Mesodermal cell (in vitro differentiated cells): Measurements from ENCODE around the gene BTG1.

Source experiments
- H3K27ac ChIP-seq: 2 replicates; pipeline ENCODE4 v1.7.0; 2013; ENCODE audit warnings: mild to moderate bottlenecking, low read depth, low read length, moderate library complexity; ENCODE audit not compliant: severe bottlenecking
- H3K36me3 ChIP-seq: 2 replicates; pipeline ENCODE4 v1.7.1; 2013; ENCODE audit warnings: mild to moderate bottlenecking, low read length, moderate library complexity; ENCODE audit not compliant: control insufficient read depth, insufficient read depth
- H3K4me1 ChIP-seq: one replicate; pipeline ENCODE4 v1.7.1; 2013; ENCODE audit warnings: mild to moderate bottlenecking, low read length; ENCODE audit not compliant: insufficient read depth, control insufficient read depth, poor library complexity, severe bottlenecking
- H3K4me3 ChIP-seq: 2 replicates; pipeline ENCODE4 v1.7.0; 2013; ENCODE audit warnings: low read length, control low read depth, mild to moderate bottlenecking; ENCODE audit not compliant: insufficient read depth, poor library complexity, severe bottlenecking; ENCODE audit errors: extremely low read depth
- H3K9me3 ChIP-seq: 2 replicates; pipeline ENCODE4 v1.7.1; 2013; ENCODE audit warnings: mild to moderate bottlenecking, low read length, moderate library complexity; ENCODE audit not compliant: control insufficient read depth
- WGBS, 2 experiments: methylation state at CpG; one replicate each; pipeline ENCODE4 v1.1.5; 2013; ENCODE audit warnings: missing lambda C conversion rate in 2 of 2; ENCODE audit not compliant: insufficient coverage in 2 of 2; 5-methylcytosine and 5-hydroxymethylcytosine counted together

The BTG1 gene

GRCh38 chr12:92118826-92119536 is 26.7 kb downstream of the BTG1 start:
- Histone ChIP-seq H3K4me3 (no peak overlapping the region), H3K36me3 (peaks cover 4% of the 10 kb centered on the region), H3K9me3 (no peaks in the 10 kb centered on the region), H3K27ac (no peak overlapping the region), H3K4me1 (no peaks in the 10 kb centered on the region)
- WGBS, 2 experiments: 89 to 100% methylated on average over 1 to 2 of the region's 2 CpGs

- no CpG with 5 or more reads among the region's 2 CpGs for WGBS, 2 experiments
- no peaks in the 10 kb centered on the region for H3K36me3 ChIP-seq
- H3K4me1 ChIP-seq: no peaks in the 10 kb centered on the region
- H3K4me3 ChIP-seq: no peak overlapping the region
- H3K9me3 ChIP-seq: no peaks in the 10 kb centered on the region
- no peak overlapping the region for H3K27ac ChIP-seq
Observed at GRCh38 chr12:92114834-92115233, 30.8 kb downstream of the BTG1 start.

DNA sequence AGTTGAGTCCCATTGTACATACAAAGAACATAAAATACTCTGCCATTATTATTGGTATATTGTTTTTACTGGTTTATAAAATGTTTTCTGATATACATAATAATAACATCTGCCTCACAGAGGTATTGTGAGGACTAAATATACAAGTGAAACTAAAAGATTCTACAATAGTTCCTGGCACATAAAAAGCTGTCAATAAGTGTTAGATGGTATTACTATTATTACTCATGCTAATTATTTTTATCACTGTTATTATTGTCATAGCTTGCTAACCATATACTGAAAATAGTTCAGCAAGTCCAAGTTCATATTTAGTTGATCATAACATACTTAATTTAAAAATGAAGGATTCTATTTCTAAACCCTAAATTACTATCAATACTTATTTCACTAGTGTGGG is 34.4 kb downstream of the BTG1 start:
- Histone ChIP-seq H3K9me3 (no peaks in the 10 kb centered on the region), H3K36me3 (no peaks in the 10 kb centered on the region), H3K27ac (no peak overlapping the region), H3K4me3 (no peak overlapping the region), H3K4me1 (peaks cover 24% of the 10 kb centered on the region)

- WGBS, 2 experiments: 80% methylated on average over 1 of the region's 1 CpG; no CpG with 5 or more reads in 1 of the 2 experiments
- Histone ChIP-seq H3K9me3 (no peaks in the 10 kb centered on the region), H3K36me3 (no peaks in the 10 kb centered on the region), H3K4me1 (peaks cover 24% of the 10 kb centered on the region), H3K27ac (no peak overlapping the region), H3K4me3 (no peak overlapping the region)
Observed at GRCh38 chr12:92110083-92110640, 35.5 kb downstream of the BTG1 start.

DNA sequence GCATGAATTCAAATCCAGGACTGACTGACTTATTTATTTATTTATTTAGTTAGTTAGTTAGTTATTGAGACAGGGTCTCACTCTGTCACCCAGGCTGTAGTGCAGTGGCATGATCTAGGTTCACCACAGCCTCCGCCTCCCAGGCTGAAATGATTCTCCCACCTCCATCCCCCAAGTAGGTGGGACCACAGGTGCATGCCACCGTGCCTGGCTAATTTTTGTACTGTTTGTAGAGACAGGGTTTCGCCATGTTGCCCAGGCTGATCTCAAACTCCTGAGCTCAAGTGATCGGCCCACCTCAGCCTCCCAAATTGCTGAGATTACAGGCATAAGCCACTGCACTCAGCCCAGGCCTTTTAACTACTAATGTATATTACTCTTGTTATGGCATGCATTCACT is 36.0 kb downstream of the BTG1 start:
- Histone ChIP-seq H3K4me1 (peaks cover 24% of the 10 kb centered on the region), H3K9me3 (no peaks in the 10 kb centered on the region), H3K27ac (no peak overlapping the region), H3K36me3 (no peaks in the 10 kb centered on the region), H3K4me3 (no peak overlapping the region)
- 83 to 90% methylated on average over 1 to 3 of the region's 4 CpGs for WGBS, 2 experiments

DNA sequence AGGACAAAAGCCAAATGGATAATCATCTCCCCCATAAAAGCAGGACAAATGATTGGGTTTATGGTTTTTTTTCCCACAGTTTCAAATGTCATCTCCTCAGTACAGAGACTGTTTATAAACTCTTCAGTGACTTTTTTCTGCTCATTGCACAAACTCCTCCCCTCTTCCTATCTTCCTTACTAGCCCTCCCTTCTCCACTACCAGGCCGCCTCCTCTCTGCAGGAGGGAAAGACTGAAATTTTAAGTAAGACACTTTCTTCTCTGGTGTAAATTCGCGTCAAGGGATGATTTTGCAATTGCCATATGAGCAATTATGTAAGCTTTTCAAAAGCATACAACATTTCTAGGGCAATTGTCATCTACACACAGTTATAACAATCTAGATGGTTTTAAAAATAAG is 37.0 kb downstream of the BTG1 start:
- Histone ChIP-seq H3K9me3 (no peaks in the 10 kb centered on the region), H3K4me3 (no peak overlapping the region), H3K4me1 (peaks cover 24% of the 10 kb centered on the region), H3K36me3 (no peaks in the 10 kb centered on the region), H3K27ac (no peak overlapping the region)
- 0% methylated on average over 1 of the region's 3 CpGs; no CpG with 5 or more reads in 1 of the 2 experiments for WGBS, 2 experiments

DNA sequence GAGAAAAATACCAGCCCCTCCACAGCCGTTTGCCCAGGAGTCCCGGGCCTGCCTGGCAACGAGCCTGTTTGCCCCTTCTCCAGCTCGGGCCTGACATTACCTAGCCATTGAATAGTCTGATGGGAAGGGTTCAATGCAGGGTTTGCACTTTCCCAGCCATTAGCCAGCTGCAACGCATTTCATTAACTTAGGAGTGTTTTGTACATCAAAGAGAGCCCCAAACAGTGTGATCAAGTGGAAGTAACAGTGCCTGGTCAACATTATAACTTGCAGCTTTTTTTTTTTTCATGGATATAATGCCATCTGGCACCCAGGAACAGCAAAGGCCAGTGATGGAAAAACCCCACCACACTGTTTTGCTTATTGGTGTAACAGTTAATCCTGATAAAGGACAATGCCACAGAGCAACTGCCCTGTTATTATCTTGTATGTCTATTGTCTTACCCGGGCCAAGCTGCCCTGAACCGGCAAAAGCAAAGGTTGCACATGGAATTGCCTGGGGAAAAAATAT is 38.0 kb downstream of the BTG1 start:
- H3K36me3 ChIP-seq: no peaks in the 10 kb centered on the region
- H3K9me3 ChIP-seq: no peaks in the 10 kb centered on the region
- peaks cover 24% of the 10 kb centered on the region for H3K4me1 ChIP-seq
- H3K27ac ChIP-seq: peak overlapping the region; percentile 11
- 34 to 48% methylated on average over 5 to 7 of the region's 7 CpGs for WGBS, 2 experiments
- H3K4me3 ChIP-seq: no peak overlapping the region

- H3K36me3 ChIP-seq: no peaks in the 10 kb centered on the region
- whole genome bisulfite sequencing, 2 experiments: 57 to 72% methylated on average over 2 to 3 of the region's 4 CpGs
- no peak overlapping the region for H3K4me3 ChIP-seq
- H3K27ac ChIP-seq: peak overlapping the region; percentile 11
- no peaks in the 10 kb centered on the region for H3K9me3 ChIP-seq
- H3K4me1 ChIP-seq: peaks cover 24% of the 10 kb centered on the region
Observed at GRCh38 chr12:92107094-92107493, 38.6 kb downstream of the BTG1 start.

DNA sequence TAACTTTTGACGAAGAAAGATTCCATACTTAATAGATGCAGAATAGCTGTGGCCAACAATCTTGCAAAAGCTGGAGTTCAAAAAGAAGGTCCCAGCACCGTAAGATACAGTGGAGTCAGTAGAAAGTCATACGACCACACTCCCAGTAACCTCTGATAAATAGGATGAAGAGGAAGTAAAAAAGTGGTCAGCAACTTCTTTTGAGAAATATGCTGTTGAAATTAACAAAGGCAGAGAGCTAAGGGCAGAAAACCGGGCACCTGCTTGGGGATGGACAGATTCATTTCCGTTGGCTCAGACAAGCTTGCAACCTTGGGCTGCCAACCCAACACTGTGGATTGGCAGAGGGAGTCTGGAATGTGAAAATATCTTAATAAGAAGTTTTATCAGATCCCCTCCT is 40.0 kb downstream of the BTG1 start:
- no peak overlapping the region for H3K4me3 ChIP-seq
- no peaks in the 10 kb centered on the region for H3K9me3 ChIP-seq
- no peak overlapping the region for H3K27ac ChIP-seq
- no peaks in the 10 kb centered on the region for H3K36me3 ChIP-seq
- H3K4me1 ChIP-seq: peaks cover 24% of the 10 kb centered on the region
- WGBS, 2 experiments: 84 to 100% methylated on average over 2 of the region's 5 CpGs

DNA sequence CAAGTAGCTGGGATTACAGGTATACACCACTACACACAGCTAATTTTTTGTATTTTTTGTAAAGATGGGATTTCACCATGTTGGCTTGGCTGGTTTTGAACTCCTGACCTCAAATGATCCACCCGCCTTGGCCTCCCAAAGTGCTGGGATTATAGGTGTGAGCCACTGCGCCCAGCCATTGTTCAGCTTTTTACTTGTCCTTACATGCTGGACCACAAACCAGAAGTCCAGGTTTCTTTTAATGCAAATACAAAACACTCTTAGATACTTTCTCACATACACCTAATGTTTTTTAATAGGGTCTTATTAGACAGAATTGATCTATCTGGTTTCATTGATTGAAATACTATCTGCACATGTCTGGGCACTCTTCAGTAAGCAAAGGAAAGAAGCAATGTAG is 40.5 kb downstream of the BTG1 start:
- H3K27ac ChIP-seq: no peak overlapping the region
- no peaks in the 10 kb centered on the region for H3K36me3 ChIP-seq
- no peak overlapping the region for H3K4me3 ChIP-seq
- 83 to 100% methylated on average over 1 of the region's 2 CpGs for WGBS, 2 experiments
- H3K4me1 ChIP-seq: peaks cover 24% of the 10 kb centered on the region
- H3K9me3 ChIP-seq: no peaks in the 10 kb centered on the region

GRCh38 chr12:92102606-92103005 is 43.0 kb downstream of the BTG1 start:
- no peaks in the 10 kb centered on the region for H3K36me3 ChIP-seq
- WGBS, 2 experiments: 100% methylated on average over 2 of the region's 2 CpGs; no CpG with 5 or more reads in 1 of the 2 experiments
- H3K9me3 ChIP-seq: no peaks in the 10 kb centered on the region

More at GRCh38 chr12:92102606-92103005, 43.0 kb downstream of the BTG1 start:
- no peak overlapping the region for H3K27ac ChIP-seq
- H3K4me1 ChIP-seq: peaks cover 9% of the 10 kb centered on the region
- no peak overlapping the region for H3K4me3 ChIP-seq
